GM12872 (cell line): ENCODE measurements around the gene SMYD1.

Experiments
- TF ChIP-seq, protein P1 (sequence below): IDR thresholded peaks from 3 replicates; pipeline ENCODE4 v1.5.1; 2011; ENCODE audit warnings: low read depth, mild to moderate bottlenecking, low read length, moderate library complexity; ENCODE audit not compliant: insufficient read depth

The SMYD1 gene

GRCh38 chr2:88053296-88053695 lies 14.3 kb upstream of the SMYD1 start:
- TF ChIP-seq, protein P1, sequence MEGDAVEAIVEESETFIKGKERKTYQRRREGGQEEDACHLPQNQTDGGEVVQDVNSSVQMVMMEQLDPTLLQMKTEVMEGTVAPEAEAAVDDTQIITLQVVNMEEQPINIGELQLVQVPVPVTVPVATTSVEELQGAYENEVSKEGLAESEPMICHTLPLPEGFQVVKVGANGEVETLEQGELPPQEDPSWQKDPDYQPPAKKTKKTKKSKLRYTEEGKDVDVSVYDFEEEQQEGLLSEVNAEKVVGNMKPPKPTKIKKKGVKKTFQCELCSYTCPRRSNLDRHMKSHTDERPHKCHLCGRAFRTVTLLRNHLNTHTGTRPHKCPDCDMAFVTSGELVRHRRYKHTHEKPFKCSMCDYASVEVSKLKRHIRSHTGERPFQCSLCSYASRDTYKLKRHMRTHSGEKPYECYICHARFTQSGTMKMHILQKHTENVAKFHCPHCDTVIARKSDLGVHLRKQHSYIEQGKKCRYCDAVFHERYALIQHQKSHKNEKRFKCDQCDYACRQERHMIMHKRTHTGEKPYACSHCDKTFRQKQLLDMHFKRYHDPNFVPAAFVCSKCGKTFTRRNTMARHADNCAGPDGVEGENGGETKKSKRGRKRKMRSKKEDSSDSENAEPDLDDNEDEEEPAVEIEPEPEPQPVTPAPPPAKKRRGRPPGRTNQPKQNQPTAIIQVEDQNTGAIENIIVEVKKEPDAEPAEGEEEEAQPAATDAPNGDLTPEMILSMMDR: no peak

DNA sequence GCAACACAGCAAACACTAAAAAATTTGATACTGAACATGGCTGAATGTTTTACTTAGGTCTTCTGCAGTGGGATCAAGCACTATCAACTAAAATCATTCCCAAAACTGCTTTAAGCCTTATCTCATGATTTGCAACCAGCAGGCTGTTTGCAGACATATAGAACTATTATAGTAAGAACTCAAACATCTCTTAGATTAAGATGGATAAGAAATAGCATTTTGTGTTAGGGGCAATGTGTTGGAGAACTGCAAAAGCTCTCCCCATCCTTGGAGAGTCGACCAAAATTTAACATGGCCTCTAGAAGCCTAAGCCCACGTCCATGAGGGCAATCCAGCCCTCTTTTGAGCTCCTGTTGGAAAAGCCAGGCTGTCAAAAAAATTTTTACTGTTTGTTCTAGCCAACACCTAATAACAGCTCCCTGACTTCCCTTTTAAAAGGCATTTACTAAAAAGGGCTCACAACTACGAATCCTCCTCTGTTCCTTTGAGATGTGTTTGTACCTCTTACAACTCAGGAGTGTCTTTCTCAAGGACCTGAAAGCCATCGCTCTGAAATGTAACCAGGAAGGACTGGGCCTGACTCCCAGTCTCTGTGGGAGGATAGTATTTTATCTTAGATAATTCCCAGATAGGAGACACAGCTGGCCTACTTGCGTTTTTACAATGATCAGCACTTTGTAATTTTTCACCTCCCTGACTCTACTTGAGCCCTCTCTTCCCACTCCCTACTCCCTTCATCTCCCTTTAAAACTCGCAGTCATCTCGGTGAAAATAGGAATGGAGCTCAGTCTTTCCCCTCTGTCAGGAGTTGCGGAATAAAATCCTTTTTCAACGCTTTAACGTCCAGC lies 13.5 kb upstream of the SMYD1 start:
- TF ChIP-seq, protein P1: no peak

- TF ChIP-seq, protein P1: no peak
These were observed 12.7 kb upstream of the SMYD1 start for GRCh38 chr2:88054782-88055370.

GRCh38 chr2:88055371-88056128 lies 12.1 kb upstream of the SMYD1 start, which contains the start of gene KRCC1:
KRCC1 (minus strand) TSS chr2:88055783; CDS start chr2:88028563, 27,220 bp downstream.
- TF ChIP-seq, protein P1: no peak

DNA sequence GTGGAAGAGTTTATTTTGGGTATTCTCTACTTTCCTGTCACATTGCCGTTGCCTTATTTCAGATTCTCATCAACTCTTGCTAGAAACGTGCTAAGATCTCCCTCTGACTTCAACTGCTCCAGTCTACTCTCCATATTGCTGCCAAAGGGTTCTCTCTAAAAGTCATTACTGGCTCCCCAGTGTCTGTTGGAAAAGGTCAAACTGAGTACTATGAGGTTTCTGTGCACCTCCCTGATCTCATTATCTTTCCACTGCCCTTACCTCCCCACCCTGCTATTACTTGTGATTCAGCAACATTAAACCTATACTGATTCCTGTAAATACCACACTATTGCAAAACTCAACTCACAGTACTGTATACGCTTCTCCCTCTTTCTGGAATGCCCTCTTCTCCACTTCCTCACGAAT lies 10.2 kb upstream of the SMYD1 start:
- TF ChIP-seq, protein P1: no peak

DNA sequence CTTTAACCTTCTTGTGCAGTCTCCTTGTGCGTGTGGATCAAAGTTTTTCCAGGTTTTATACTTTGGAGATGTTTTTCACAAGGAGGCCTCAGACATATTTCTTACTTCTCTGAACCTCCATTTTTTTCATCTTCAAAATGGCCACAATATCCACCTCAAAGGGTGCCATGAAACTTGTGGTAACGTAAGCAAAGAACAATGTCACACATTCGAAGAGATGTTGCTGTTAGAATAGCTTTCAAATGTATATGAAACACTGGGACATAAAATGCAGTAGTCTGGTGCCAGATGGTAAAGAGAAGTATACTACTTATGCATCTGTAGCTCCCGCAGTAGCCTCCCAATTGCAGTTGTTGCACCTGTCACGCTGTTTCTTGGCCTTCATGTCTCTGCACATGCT lies 9.4 kb upstream of the SMYD1 start:
- TF ChIP-seq, protein P1: no peak
